GM12864 (cell line): Measurements from ENCODE around the gene SSBP3.

Source experiments
- DNase-seq: peaks from one replicate; pipeline ENCODE4 v3.0.0-alpha.2; 2011; ENCODE audit warnings: low read depth
- H3K4me3 ChIP-seq: 2 replicates; pipeline ENCODE4 v1.5.1; 2011; ENCODE audit warnings: mild to moderate bottlenecking, low read depth, low read length, control low read depth
- TF ChIP-seq, protein P1 (sequence below): IDR thresholded peaks from 2 replicates; pipeline ENCODE4 v1.5.1; 2011; ENCODE audit warnings: low read depth, mild to moderate bottlenecking, moderate library complexity, low read length, control low read depth, inconsistent platforms; ENCODE audit errors: missing control alignments

Gene SSBP3

GRCh38 chr1:54285815-54286345 lies 120.3 kb downstream of the SSBP3 start:
- H3K4me3 ChIP-seq, result no peak overlapping the region
- TF ChIP-seq, protein P1, sequence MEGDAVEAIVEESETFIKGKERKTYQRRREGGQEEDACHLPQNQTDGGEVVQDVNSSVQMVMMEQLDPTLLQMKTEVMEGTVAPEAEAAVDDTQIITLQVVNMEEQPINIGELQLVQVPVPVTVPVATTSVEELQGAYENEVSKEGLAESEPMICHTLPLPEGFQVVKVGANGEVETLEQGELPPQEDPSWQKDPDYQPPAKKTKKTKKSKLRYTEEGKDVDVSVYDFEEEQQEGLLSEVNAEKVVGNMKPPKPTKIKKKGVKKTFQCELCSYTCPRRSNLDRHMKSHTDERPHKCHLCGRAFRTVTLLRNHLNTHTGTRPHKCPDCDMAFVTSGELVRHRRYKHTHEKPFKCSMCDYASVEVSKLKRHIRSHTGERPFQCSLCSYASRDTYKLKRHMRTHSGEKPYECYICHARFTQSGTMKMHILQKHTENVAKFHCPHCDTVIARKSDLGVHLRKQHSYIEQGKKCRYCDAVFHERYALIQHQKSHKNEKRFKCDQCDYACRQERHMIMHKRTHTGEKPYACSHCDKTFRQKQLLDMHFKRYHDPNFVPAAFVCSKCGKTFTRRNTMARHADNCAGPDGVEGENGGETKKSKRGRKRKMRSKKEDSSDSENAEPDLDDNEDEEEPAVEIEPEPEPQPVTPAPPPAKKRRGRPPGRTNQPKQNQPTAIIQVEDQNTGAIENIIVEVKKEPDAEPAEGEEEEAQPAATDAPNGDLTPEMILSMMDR, result no peak
- no peak for DNase-seq

DNA sequence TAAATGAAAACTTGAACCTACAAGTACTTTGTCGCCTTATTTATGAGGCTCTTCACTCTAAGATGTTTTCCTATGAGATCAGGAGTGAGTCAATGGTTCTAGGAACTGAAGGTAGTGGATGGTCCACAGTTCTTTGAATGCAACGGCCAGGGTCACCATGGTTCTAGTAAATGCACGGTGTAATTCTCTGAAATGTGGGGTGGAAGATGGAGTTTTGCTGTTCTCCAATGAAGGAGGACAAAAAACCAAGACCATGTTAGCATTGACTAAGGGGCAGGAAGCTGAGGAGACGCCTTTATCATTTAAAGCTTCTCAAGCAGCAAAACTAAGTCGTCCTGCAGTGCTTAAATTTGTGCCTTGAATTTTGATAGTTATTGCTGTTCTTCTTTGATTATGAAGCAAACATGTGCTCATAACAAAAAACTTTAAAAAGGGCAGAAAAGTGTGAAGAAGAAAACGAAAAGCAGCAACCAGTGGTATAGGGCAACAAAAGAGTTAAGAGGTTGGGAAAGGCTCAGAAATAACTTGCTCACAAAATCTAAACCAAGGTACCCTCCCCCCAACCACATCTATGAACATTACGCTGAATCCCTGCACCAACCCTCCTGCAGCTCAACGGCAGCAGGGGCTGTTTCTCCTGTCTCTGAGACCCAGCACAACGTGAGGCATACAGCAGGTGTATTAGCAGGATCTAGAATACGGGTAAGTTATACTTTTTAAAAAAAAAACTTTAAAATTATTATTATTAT lies 121.2 kb downstream of the SSBP3 start:
- TF ChIP-seq, protein P1, result no peak
- no peak overlapping the region for H3K4me3 ChIP-seq
- DNase-seq, result no peak

- DNase-seq, result no peak
- no peak overlapping the region for H3K4me3 ChIP-seq
- TF ChIP-seq, protein P1, result no peak
Observed at GRCh38 chr1:54283635-54284385, 122.4 kb downstream of the SSBP3 start.

GRCh38 chr1:54282101-54282847 lies 123.9 kb downstream of the SSBP3 start:
- no peak overlapping the region for H3K4me3 ChIP-seq
- TF ChIP-seq, protein P1, result no peak
- no peak for DNase-seq

DNA sequence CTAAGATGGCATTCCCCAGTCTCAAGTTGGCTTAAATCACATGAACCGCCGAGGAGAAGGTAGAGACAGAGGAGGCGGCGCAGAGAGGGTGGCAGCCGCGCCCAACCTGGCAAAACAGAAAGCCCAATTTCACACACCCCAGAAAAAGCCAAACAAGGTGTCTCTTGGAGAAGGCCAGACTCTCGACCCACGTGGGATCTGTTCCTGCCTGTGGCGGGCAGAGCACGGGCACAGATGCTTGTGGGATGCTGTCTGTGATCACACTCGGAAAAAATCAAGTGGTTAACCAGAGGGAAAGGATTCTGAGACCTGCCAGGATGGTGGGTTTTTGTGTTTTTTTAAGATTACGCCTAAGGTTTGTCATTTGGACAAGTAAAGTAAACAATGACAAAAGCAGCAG lies 125.5 kb downstream of the SSBP3 start:
- no peak for DNase-seq

DNA sequence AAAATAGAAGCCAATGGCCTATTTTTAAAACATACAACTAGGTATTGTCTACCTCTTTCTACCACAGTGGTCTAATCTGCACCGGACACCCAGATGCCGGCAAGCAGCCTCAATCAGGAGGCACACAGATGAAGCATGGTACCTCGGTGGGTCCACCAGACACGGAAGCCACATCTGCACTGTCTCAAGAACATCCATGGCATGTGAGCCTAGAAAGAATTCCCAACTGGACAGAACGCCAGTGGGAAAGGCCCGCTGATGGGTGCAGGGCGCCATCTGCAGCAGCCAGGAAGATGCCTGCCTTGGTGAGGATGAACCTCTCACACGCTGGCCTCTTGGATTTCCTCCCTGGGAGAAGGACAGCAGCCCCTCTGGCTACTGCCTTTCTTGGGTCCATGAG lies 126.7 kb downstream of the SSBP3 start:
- TF ChIP-seq, protein P1, result no peak

More for the DNA sequence above, 125.5 kb downstream of the SSBP3 start:
- TF ChIP-seq, protein P1, result no peak
- no peak overlapping the region for H3K4me3 ChIP-seq

More for the DNA sequence above, 126.7 kb downstream of the SSBP3 start:
- no peak for DNase-seq
- H3K4me3 ChIP-seq, result no peak overlapping the region
